Fibroblast of the aortic adventitia (primary cell): Measurements from ENCODE around the gene MAP3K12. TPM values are rescaled to one million over a fixed set of nuclear protein-coding genes. Genes with fewer than 3 reads are reported as not detected.
"Not testable (repeated sequence)": the region's sequence is repeated elsewhere in the genome, so short reads cannot be mapped to it uniquely, and the experiment has no call there.

Experiments
- DNase-seq: peaks from one replicate; pipeline ENCODE4 v3.0.0-alpha.2; 2010; ENCODE audit warnings: low read depth
- H3K4me3 ChIP-seq: 2 replicates; pipeline ENCODE4 v1.5.1; 2011; ENCODE audit warnings: low read depth, mild to moderate bottlenecking, control low read depth, low read length, moderate library complexity
- CTCF ChIP-seq: IDR thresholded peaks from 2 replicates; pipeline ENCODE4 v1.5.1; 2011; ENCODE audit warnings: mild to moderate bottlenecking, low read length, control low read depth, inconsistent platforms; ENCODE audit not compliant: insufficient read depth
- total RNA-seq: library from RNA; depleted of rRNA; stranded (reverse); fragments of >200 nt; gene quantifications from 2 replicates; pipeline ENCODE4 v1.2.3, GENCODE V29; 2012; ENCODE audit warnings: low replicate concordance

MAP3K12 gene
- total RNA-seq, 1 donor: 32.1 TPM

- no peak for DNase-seq
- H3K4me3 ChIP-seq: no peak overlapping the region
- TF ChIP-seq CTCF: no peak
Observed at GRCh38 chr12:53484686-53485575, 14.3 kb downstream of the MAP3K12 start.

- H3K4me3 ChIP-seq: no peak overlapping the region
- TF ChIP-seq CTCF: no peak
- DNase-seq: no peak
Observed at GRCh38 chr12:53483979-53484377, 15.3 kb downstream of the MAP3K12 start.

GRCh38 chr12:53483225-53483978, 15.9 kb downstream of the MAP3K12 start:
- TF ChIP-seq CTCF: no peak
- no peak overlapping the region for H3K4me3 ChIP-seq
- DNase-seq: no peak

GRCh38 chr12:53482626-53483168, 16.6 kb downstream of the MAP3K12 start:
- DNase-seq: no peak
- TF ChIP-seq CTCF: no peak
- no peak overlapping the region for H3K4me3 ChIP-seq

GRCh38 chr12:53481939-53482586, 17.2 kb downstream of the MAP3K12 start:
- DNase-seq: no peak
- TF ChIP-seq CTCF: peak; percentile 39

GRCh38 chr12:53481458-53481857, 17.8 kb downstream of the MAP3K12 start:
- peak; percentile 75 for DNase-seq
- not testable (repeated sequence) for H3K4me3 ChIP-seq

More at GRCh38 chr12:53481939-53482586, 17.2 kb downstream of the MAP3K12 start:
- H3K4me3 ChIP-seq: no peak overlapping the region
